Stimulated activated CD8-positive, alpha-beta memory T cell treated with anti-CD3 and anti-CD28 coated beads, Interleukin-7, amount 100 ng/mL, for 4 hours (primary cell): ENCODE results near the gene SLC29A2.
"Not testable (repeated sequence)": the region's sequence is repeated elsewhere in the genome, so short reads cannot be mapped to it uniquely, and the experiment has no call there.

Experiments
- DNase-seq, 2 donors: peaks; one replicate each; pipeline ENCODE4 v3.0.0-alpha.2; 2020; ENCODE audit warnings: low read depth in 2 of 2

SLC29A2 gene

GRCh38 chr11:66350560-66351235 is 20.9 kb downstream of the SLC29A2 start:
- not testable (repeated sequence) for DNase-seq

GRCh38 chr11:66349084-66349386 is 22.5 kb downstream of the SLC29A2 start:
- DNase-seq, result no peak

GRCh38 chr11:66347425-66348276 is 23.9 kb downstream of the SLC29A2 start, which contains the start of gene B4GAT1:
Gene B4GAT1, minus strand, starts transcription at chr11:66347629. Its CDS starts 84 bp downstream, at chr11:66347545.
- peak; percentile 64 to 75 for DNase-seq

GRCh38 chr11:66346476-66347424 is 24.8 kb downstream of the SLC29A2 start:
- DNase-seq, result no peak

- DNase-seq, result no peak
These were observed 26.3 kb downstream of the SLC29A2 start for GRCh38 chr11:66345316-66345649.

- peak; percentile 94 to 95 for DNase-seq
These were observed 26.8 kb downstream of the SLC29A2 start, which contains the start of gene BRMS1 for GRCh38 chr11:66344550-66345315. Gene BRMS1, minus strand, starts transcription at chr11:66345104. Its CDS starts 2,870 bp downstream, at chr11:66342234.

- DNase-seq, result no peak
These were observed 28.4 kb downstream of the SLC29A2 start for GRCh38 chr11:66343176-66343575.

GRCh38 chr11:66341502-66342126 is 29.9 kb downstream of the SLC29A2 start:
- no peak for DNase-seq

GRCh38 chr11:66340596-66341501 is 30.7 kb downstream of the SLC29A2 start:
- DNase-seq, result no peak

GRCh38 chr11:66339686-66340483 is 31.7 kb downstream of the SLC29A2 start:
- DNase-seq, result no peak

- no peak for DNase-seq
These were observed 32.3 kb downstream of the SLC29A2 start for GRCh38 chr11:66339162-66339675.

GRCh38 chr11:66338276-66339161 is 33.0 kb downstream of the SLC29A2 start:
- DNase-seq, result no peak

- no peak for DNase-seq
These were observed 34.3 kb downstream of the SLC29A2 start for GRCh38 chr11:66337103-66337899.

GRCh38 chr11:66336234-66337102 is 35.1 kb downstream of the SLC29A2 start, which contains the start of gene RIN1:
Gene RIN1, minus strand, starts transcription at chr11:66336434. Its CDS starts 32 bp downstream, at chr11:66336402.
- DNase-seq, result peak; percentile 48 to 68

- no peak for DNase-seq
These were observed 35.9 kb downstream of the SLC29A2 start for GRCh38 chr11:66335531-66336233.
